Loucy (cell line): ENCODE data around the gene GLG1.
A peak's percentile ranks its signal among the peaks of the same experiment; 100 is the strongest.

ENCODE experiments used
- H2AFZ ChIP-seq: fragments of 200-600 bp; sonication (generic); 2 replicates; pipeline ENCODE4 v1.6.0; 2016; ENCODE audit warnings: antibody characterized with exemption, mild to moderate bottlenecking, low read length, moderate library complexity
- H3F3A ChIP-seq: fragments of 200-600 bp; 2 replicates; pipeline ENCODE4 v1.6.0; 2016; ENCODE audit warnings: antibody characterized with exemption, low read depth, mild to moderate bottlenecking
- H3K27me3 ChIP-seq: fragments of 200-600 bp; sonication (generic); 2 replicates; pipeline ENCODE4 v1.6.1; 2014; ENCODE audit warnings: low read length, mild to moderate bottlenecking; ENCODE audit not compliant: insufficient read depth, poor library complexity, severe bottlenecking
- H3K36me3 ChIP-seq: fragments of 200-600 bp; sonication (generic); 2 replicates; pipeline ENCODE4 v1.6.1; 2016; ENCODE audit warnings: low read length; ENCODE audit not compliant: insufficient read depth
- H3K4me1 ChIP-seq: fragments of 200-600 bp; sonication (generic); 2 replicates; pipeline ENCODE4 v1.5.1; 2014; ENCODE audit warnings: low read length, mild to moderate bottlenecking; ENCODE audit not compliant: insufficient read depth, poor library complexity, severe bottlenecking
- H3K4me2 ChIP-seq: fragments of 200-600 bp; sonication (generic); 2 replicates; pipeline ENCODE4 v1.6.0; 2014; ENCODE audit warnings: antibody characterized with exemption, low read length, low read depth, mild to moderate bottlenecking; ENCODE audit not compliant: poor library complexity, severe bottlenecking
- H3K4me3 ChIP-seq: fragments of 200-600 bp; sonication (generic); 2 replicates; pipeline ENCODE4 v1.5.1; 2014; ENCODE audit warnings: low read length, mild to moderate bottlenecking, mixed read lengths; ENCODE audit not compliant: poor library complexity, severe bottlenecking
- H3K79me2 ChIP-seq: fragments of 200-600 bp; sonication (generic); 2 replicates; pipeline ENCODE4 v1.6.1; 2014; ENCODE audit warnings: low read length; ENCODE audit not compliant: insufficient read depth
- H3K9ac ChIP-seq: fragments of 200-600 bp; sonication (generic); 2 replicates; pipeline ENCODE4 v1.6.0; 2014; ENCODE audit warnings: mild to moderate bottlenecking, low read depth, low read length, moderate library complexity; ENCODE audit not compliant: poor library complexity, severe bottlenecking
- H3K9me2 ChIP-seq: fragments of 200-600 bp; sonication (generic); replicated peaks from 2 replicates; pipeline ENCODE4 v1.6.1; 2016; ENCODE audit warnings: low read depth, low read length, mixed read lengths
- H3K9me3 ChIP-seq: fragments of 200-600 bp; sonication (generic); 2 replicates; pipeline ENCODE4 v1.6.1; 2014; ENCODE audit warnings: mild to moderate bottlenecking, antibody characterized with exemption, low read length, low read depth; ENCODE audit not compliant: insufficient read depth
- H4K20me1 ChIP-seq: fragments of 200-600 bp; sonication (generic); 2 replicates; pipeline ENCODE4 v1.6.0; 2014; ENCODE audit warnings: antibody characterized with exemption, low read length, mild to moderate bottlenecking; ENCODE audit not compliant: insufficient read depth, poor library complexity, severe bottlenecking
- CTCF ChIP-seq: fragments of 200-600 bp; sonication (generic); conservative IDR thresholded peaks from 2 replicates; pipeline ENCODE4 v1.5.1; 2014; ENCODE audit warnings: mild to moderate bottlenecking, antibody characterized with exemption, low read length
- EZH2phosphoT487 ChIP-seq: fragments of 200-600 bp; IDR thresholded peaks from 2 replicates; pipeline ENCODE4 v1.6.1; 2018; ENCODE audit warnings: antibody characterized with exemption, mild to moderate bottlenecking, moderate library complexity, borderline replicate concordance

GLG1 gene

GRCh38 chr16:74605332-74605731 lies 1.6 kb downstream of the GLG1 start:
- Histone ChIP-seq H3K9me2 (no peaks in the 10 kb centered on the region), H4K20me1 (peaks cover 39% of the 10 kb centered on the region), H3K4me3 (peak overlapping the region; percentile 90), H3K4me2 (peak overlapping the region; percentile 78), H3F3A (no peaks in the 10 kb centered on the region; the same call in 1 of the 2 replicates), H3K27me3 (no peaks in the 10 kb centered on the region), H3K79me2 (peaks cover 61% of the 10 kb centered on the region), H3K9me3 (no peaks in the 10 kb centered on the region), H3K36me3 (no peaks in the 10 kb centered on the region), H3K9ac (peak overlapping the region; percentile 91), H3K4me1 (peaks cover 58% of the 10 kb centered on the region), H2AFZ (no peak overlapping the region)
- TF ChIP-seq EZH2phosphoT487 (no peak), CTCF (no peak)

- Histone ChIP-seq H3K36me3 (no peaks in the 10 kb centered on the region), H3K9me3 (no peaks in the 10 kb centered on the region), H3F3A (no peaks in the 10 kb centered on the region; the same call in 1 of the 2 replicates), H3K9ac (no peak overlapping the region), H3K4me3 (peak overlapping the region; percentile 90), H2AFZ (no peak overlapping the region), H4K20me1 (peaks cover 48% of the 10 kb centered on the region), H3K9me2 (no peaks in the 10 kb centered on the region), H3K4me2 (peak overlapping the region; percentile 78), H3K27me3 (no peaks in the 10 kb centered on the region), H3K79me2 (peaks cover 75% of the 10 kb centered on the region), H3K4me1 (peaks cover 61% of the 10 kb centered on the region)
- no peak for TF ChIP-seq CTCF
- TF ChIP-seq EZH2phosphoT487: no peak
Observed at GRCh38 chr16:74603848-74604247, 3.1 kb downstream of the GLG1 start.

- Histone ChIP-seq H3K4me1 (peaks cover 46% of the 10 kb centered on the region), H3K9me2 (no peaks in the 10 kb centered on the region), H3F3A (no peaks in the 10 kb centered on the region; the same call in 1 of the 2 replicates), H3K9ac (peak overlapping the region; percentile 6), H3K4me3 (peak overlapping the region; percentile 52), H4K20me1 (peaks cover 53% of the 10 kb centered on the region), H3K9me3 (no peaks in the 10 kb centered on the region), H2AFZ (no peak overlapping the region), H3K4me2 (peak overlapping the region; percentile 78), H3K36me3 (no peaks in the 10 kb centered on the region), H3K27me3 (no peaks in the 10 kb centered on the region), H3K79me2 (peaks cover 87% of the 10 kb centered on the region)
- TF ChIP-seq EZH2phosphoT487 (no peak), CTCF (no peak)
Observed at GRCh38 chr16:74601126-74601871, 5.6 kb downstream of the GLG1 start.
